ENCODE measurements around the gene XPOT. TPM values are rescaled to one million over a fixed set of nuclear protein-coding genes. Genes with fewer than 3 reads are reported as not detected.

The XPOT gene
- total RNA-seq, 4 donors from 2014 or later = 24.5 to 27.6 (median 26.8) TPM

GRCh38 chr12:64461634-64462414 is 57.6 kb downstream of the XPOT start:
- TF ChIP-seq POLR2AphosphoS5 (IDR thresholded peaks at IDR 0.05) (no peak), CTCF (IDR thresholded peaks at IDR 0.05) (no peak), EP300 (IDR thresholded peaks at IDR 0.05) (no peak), POLR2A (IDR thresholded peaks at IDR 0.05; ENCODE audit: low read depth) (no peak)
- WGBS = 77% methylated on average over 2 of the region's 2 CpGs
- H3K27me3 ChIP-seq = no peaks in the 10 kb centered on the region
- intact Hi-C loops (cut with DNase I) = no loop called here
- H3K9me3 ChIP-seq = no peaks in the 10 kb centered on the region
- no peak overlapping the region for H3K27ac ChIP-seq (replicated peaks in 1 of 4)
- no peak for DNase-seq (ENCODE audit: extremely low spot score)
- H3K36me3 ChIP-seq = peaks cover 24 to 66% (median 42%) of the 10 kb centered on the region in 4 donors
- peaks cover 3 to 23% (median 18%) of the 10 kb centered on the region in 4 donors for H3K4me1 ChIP-seq
- H3K4me3 ChIP-seq = no peak overlapping the region

- H3K4me3 ChIP-seq = no peak overlapping the region
- DNase-seq (ENCODE audit: extremely low spot score) = no peak
- peaks cover 0 to 11% (median 2%) of the 10 kb centered on the region in 4 donors for H3K4me1 ChIP-seq
- no peak overlapping the region for H3K27ac ChIP-seq (replicated peaks in 1 of 4)
- H3K9me3 ChIP-seq = no peaks in the 10 kb centered on the region
- H3K27me3 ChIP-seq = no peaks in the 10 kb centered on the region
- intact Hi-C loops (cut with DNase I) = loop anchor here (5.0 kb wide), 1 partner anchor 34 kb away; no protein-coding TSS in a partner anchor
- TF ChIP-seq POLR2A (IDR thresholded peaks at IDR 0.05; ENCODE audit: low read depth) (no peak), POLR2AphosphoS5 (IDR thresholded peaks at IDR 0.05) (no peak), EP300 (IDR thresholded peaks at IDR 0.05) (no peak), CTCF (IDR thresholded peaks at IDR 0.05) (no peak)
- H3K36me3 ChIP-seq = peaks cover 31 to 96% (median 59%) of the 10 kb centered on the region in 4 donors
Observed at GRCh38 chr12:64466178-64466577, 62.0 kb downstream of the XPOT start.

- H3K4me1 ChIP-seq = peaks cover 0 to 11% (median 0%) of the 10 kb centered on the region in 4 donors
- no peak overlapping the region for H3K4me3 ChIP-seq
- DNase-seq (ENCODE audit: extremely low spot score) = no peak
- WGBS = 67% methylated on average over 5 of the region's 5 CpGs
- peaks cover 29 to 96% (median 68%) of the 10 kb centered on the region in 4 donors for H3K36me3 ChIP-seq
- intact Hi-C loops (cut with DNase I) = loop anchor here (5.0 kb wide), 1 partner anchor 37 kb away; no protein-coding TSS in a partner anchor
- no peak overlapping the region for H3K27ac ChIP-seq (replicated peaks in 1 of 4)
- H3K9me3 ChIP-seq = no peaks in the 10 kb centered on the region
- H3K27me3 ChIP-seq = no peaks in the 10 kb centered on the region
- no peak for TF ChIP-seq EP300 (IDR thresholded peaks at IDR 0.05)
- no peak for TF ChIP-seq POLR2AphosphoS5 (IDR thresholded peaks at IDR 0.05)
- TF ChIP-seq CTCF (IDR thresholded peaks at IDR 0.05) = no peak
Observed at GRCh38 chr12:64468966-64469365, 64.8 kb downstream of the XPOT start.

- no peak overlapping the region for H3K4me3 ChIP-seq
- 89% methylated on average over 2 of the region's 2 CpGs for WGBS
- H3K4me1 ChIP-seq = peaks cover 0 to 11% (median 0%) of the 10 kb centered on the region in 4 donors
- intact Hi-C loops (cut with DNase I) = loop anchor here (5.0 kb wide), 1 partner anchor 37 kb away; no protein-coding TSS in a partner anchor
- TF ChIP-seq POLR2AphosphoS5 (IDR thresholded peaks at IDR 0.05) = no peak
- TF ChIP-seq EP300 (IDR thresholded peaks at IDR 0.05) = no peak
- no peak for TF ChIP-seq CTCF (IDR thresholded peaks at IDR 0.05)
- no peaks in the 10 kb centered on the region for H3K27me3 ChIP-seq
- H3K9me3 ChIP-seq = no peaks in the 10 kb centered on the region
- no peak for DNase-seq (ENCODE audit: extremely low spot score)
- peaks cover 28 to 96% (median 67%) of the 10 kb centered on the region in 4 donors for H3K36me3 ChIP-seq
- H3K27ac ChIP-seq (replicated peaks in 1 of 4) = no peak overlapping the region
Observed at GRCh38 chr12:64469455-64470142, 65.4 kb downstream of the XPOT start.

Data from esophagus muscularis mucosa (tissue), 4 donors.